Hypothalamus (tissue), 51 donors: Measurements from ENCODE around the gene ZBP1.

Experiments
- DNase-seq, 51 donors: peaks; one replicate each; lab custom pipeline; 2025; lab: John Stamatoyannopoulos, UW

ZBP1 gene

DNA sequence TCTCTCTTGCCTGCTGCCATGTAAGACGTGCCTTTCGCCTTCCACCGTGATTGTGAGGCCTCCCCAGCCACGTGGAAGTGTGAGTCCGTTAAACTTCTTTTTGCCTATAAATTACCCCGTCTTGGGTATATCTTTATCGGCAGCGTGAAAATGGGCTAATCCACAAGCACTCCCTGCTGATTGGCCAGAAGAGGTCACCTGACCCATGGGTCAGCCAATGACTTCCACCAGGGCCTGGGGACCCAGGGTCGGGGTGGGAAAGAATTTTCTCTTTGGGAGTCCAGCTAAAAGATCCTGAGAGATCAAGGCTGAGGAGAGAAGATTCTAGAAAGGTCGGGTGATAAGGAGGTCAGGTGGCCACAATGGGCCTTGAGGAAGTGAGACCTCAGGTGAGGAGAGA lies 17.1 kb downstream of the ZBP1 start:
- no peak for DNase-seq

DNA sequence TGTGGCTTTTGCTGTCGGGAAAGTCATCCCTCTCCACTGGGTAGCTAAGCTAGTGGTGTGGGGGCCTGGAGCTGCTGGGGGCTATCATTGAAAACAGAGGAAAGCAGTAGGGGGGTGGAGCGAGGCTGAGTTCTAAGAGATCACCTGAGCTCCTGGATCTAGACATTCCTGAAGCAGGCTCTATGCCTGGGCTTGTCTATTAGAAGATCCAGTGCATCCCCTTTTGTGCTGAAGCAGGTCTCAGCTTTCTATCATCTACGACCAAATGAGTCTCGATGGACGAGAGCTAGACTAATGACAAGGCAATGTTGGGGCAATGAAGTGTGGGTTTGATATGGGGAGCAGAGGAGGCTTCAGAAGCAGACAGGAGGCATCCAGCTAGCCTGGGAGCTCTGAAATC lies 18.5 kb downstream of the ZBP1 start:
- no peak for DNase-seq

DNA sequence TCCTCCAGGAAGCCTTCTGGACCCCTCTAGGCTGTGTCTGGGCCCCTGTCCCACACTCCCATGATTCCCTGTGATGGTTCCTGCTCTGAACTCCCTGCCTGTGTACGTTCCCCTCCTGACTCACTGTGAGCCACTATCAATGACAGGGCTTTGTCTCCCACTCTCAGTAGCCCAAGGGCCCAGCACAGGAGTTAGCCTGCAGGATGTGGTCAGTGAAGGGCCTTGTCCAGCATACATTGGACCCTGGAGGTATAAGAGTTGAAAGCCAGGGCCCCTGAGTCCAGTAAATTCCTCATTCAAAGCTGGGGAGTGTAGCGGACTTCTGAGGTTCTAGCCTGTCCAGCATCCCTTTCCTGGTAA lies 19.0 kb downstream of the ZBP1 start:
- no peak for DNase-seq

DNA sequence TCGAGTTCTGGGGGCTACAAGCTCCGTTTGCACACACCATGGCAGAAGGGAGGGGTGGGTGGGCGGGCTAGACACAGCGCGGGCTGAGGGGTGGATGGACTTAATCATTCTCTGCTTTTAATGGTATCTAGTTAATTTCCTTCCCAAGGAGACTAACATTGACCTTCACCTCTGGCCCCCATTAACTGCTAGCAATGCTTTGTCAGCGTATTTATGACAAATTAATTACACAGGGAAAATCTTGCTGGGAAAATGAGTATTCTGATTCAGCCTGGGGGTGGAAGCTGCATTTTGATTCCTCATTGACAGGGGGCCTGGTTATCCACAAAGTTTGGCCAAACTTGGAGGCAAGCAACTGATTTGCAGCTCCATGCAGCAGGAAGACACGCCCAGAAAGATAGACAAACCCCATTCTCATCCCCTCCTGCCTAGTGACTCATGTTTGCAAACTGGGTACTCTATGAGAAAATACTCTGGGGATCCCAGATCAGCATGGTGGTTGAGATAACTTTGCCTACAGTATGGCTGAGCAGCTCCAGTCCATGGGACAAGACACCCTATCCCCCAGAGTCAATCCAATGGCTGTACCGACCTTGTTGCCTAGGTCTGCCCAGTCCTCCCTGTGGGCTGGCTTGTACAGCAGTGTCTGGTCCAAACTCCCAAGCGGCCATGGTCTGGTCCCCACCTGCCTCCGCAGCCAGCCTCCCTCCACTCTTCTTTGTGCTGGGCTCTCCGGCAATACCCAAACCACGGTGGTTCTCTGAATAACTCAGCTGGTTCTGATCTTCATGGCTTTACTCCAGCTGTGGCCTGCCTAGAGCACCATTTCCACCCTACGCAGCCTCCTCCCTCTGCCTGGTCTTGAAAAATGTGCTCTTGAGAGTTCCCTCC lies 19.7 kb downstream of the ZBP1 start:
- DNase-seq: no peak

DNA sequence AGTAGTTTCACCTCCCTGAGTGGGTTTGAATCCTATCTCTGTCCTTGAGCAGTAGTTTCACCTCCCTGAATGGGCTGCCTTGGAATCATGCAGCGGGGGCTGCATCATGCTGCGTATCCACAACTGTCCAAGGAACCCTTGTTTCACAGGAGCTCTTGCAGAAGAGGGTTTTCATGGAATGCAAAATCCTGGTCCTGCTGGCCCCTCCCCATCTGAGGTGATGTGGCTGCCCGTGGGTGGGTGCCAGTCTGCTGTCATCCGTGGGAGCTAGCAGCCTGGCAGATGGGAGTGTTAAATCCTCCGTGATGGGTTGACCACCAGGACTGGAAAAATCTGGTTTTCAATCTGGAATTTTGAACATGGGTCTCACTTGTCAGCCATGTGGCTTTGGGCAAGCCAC lies 21.7 kb downstream of the ZBP1 start:
- peak in 1 of 51 donors; percentile 18 for DNase-seq

DNA sequence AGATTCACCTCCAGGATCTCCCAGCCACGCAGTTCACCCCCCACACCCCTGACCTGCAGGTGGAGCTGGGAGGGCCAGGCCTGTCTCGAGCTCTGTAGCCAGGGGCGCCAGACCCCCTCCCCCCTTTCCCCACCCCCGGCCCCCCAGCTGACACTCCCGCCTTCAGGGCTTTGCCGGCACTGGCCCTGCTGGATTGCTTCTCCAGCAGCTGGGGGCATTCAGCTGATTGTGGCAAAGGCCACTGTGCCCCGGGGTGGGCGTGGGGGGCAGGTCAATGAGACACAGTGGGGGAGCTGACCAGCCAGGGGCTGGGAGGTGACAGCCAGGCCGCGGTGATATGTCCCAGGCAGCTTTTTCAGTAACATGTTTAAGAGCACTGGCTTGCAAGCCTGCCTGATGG lies 22.2 kb downstream of the ZBP1 start:
- no peak for DNase-seq

DNA sequence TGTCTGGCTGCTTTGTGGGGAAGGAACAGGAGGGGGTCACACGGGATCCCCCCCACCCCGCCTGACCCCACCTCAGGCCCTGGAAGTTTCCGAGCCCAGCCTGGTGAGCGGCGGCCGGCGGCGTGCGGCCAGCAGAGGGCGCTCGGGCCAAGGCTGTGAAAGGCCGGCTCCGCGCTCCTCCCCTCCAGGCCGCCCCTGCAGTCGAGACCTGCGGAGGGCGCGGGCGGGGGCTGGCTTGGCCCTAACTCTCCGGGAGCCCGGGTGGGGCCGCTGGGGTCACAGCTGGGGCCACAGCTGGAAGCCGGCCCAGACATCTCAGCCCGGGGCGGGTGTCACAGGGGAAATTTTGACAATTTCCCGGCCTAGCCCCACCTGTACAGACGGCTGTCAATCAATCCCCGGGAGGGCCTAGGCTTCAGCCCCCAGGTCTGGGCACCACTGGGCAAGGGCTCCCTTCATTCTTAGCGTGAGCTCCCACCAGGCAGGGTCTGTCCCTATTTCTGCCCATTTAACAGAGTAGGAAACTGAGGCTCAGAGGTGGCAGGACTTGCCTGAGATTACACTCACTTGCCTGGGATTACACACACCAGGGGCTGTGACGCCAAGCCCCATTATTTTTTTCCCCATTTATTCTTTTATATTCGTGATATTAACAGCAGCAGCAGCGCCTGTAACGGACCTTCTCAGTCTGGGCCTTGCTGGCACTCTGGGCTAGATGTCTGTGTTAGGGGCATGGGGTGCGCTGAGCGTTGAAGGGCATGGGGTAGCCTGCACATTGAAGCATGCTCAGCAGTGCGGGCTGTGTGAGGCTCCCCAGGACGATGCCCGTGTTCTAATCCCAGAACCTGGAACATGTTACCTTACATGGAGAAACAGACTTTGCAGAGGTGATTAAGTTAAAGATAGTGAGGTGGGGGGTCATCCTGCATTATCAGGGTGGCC lies 23.0 kb downstream of the ZBP1 start:
- peak in 43 of 51 donors; percentile 9 to 79 (median 40) for DNase-seq

DNA sequence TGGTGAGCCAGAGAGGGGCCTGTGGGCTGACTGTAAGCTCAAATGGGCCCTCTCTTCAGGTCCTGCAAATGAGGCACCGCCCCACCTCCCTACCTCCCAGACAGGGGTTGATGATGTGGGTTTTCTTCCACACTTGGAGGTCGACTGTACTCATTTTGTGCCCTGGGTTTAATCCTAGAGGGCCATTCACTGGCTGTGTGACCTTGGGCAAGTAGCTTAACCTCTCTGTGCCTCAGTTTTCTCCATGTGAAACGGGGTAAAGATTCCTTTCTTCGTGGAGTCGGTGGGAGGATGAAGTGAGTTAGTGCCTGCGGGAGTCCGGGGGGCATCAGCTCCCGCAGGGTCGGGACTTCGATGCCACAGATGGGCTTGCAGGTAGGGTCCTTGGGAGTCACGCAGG lies 23.9 kb downstream of the ZBP1 start:
- DNase-seq: no peak

DNA sequence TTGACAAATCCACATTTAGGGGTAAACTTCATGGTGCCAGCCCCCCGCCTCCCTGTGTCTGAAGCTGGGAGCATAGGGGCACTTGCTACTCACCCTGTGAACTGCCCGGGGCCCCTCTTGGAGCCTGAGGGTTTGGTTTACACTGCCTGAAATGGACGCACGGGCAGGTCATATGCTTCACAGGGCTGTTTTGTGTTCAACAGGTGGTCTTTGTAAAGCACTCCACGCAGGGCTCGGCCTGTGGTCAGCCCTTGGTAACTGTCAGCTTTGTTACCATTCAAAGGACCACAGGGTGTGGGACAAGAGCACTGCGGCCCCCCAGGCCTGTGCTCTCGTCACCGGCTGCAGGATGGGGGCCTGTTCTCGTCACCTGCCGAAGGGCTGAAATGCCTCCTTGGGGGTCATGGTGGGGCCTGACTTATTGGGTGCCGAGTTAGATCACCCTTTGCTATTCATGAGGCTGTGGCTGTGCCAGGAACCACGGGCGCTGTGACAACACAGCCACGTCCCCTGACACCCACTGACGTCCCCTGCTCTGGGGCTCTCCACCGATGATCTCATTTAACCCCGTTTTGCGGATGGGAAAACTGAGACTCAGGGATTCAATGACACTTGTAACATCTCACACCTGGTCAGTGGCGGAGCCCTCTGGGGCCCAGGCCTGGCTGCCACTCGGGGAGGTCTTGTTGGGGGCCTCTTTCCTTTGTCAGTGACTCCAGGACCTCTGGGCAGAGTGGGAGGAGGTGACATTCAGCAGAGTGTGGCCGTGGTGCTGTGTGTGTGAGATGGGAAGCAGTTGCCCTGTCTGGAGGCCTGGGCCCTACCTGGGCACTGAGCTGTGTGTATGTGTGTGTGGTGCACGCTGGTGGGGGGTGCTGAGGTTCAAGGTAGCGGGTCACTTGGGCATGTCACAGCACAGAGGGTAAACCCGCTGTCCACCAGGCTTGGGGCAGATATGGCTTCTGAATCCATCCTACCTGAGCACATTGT lies 24.9 kb downstream of the ZBP1 start:
- DNase-seq: no peak

DNA sequence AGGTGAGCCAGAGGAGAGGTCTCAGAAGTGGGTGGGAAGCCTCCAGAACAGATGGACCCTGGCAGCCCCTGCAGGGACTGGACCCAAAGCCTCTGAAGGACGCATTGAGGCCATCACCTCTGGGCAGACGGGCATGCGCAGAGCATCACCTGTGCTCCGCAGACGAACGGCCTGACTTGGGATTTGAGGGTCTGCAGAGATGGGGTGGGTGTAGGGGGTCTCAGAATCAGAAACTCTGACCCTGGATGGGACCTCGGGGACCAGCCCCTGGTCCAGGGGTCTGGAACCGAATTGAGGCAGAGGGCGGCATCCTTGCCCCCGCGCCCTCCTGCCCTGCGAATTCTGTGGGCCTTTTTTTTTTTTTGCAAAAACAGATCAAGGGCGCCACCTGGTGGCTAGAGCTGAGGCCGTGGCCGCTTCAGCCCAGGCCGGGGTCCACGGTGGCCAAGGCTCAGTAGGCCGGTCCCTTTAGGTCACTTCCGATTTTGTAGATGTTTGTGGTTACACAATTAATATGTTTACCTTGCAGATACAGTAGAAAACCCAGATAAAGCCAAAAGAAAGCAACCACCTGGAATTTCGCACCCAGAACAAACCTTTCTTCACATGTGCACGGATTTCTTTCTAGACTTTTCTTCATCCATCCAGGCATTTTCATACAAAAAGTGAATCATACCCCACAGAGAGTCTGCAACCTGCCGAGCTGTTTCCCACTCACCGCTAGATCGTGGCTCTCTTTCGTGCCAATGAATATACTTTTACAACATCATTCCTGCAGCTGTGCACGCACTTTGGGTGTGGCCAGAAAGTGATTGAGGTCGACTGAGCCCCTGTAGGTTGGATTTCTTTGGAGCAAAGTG lies 25.9 kb downstream of the ZBP1 start:
- DNase-seq: peak in 17 of 51 donors; percentile 7 to 62 (median 23)

DNA sequence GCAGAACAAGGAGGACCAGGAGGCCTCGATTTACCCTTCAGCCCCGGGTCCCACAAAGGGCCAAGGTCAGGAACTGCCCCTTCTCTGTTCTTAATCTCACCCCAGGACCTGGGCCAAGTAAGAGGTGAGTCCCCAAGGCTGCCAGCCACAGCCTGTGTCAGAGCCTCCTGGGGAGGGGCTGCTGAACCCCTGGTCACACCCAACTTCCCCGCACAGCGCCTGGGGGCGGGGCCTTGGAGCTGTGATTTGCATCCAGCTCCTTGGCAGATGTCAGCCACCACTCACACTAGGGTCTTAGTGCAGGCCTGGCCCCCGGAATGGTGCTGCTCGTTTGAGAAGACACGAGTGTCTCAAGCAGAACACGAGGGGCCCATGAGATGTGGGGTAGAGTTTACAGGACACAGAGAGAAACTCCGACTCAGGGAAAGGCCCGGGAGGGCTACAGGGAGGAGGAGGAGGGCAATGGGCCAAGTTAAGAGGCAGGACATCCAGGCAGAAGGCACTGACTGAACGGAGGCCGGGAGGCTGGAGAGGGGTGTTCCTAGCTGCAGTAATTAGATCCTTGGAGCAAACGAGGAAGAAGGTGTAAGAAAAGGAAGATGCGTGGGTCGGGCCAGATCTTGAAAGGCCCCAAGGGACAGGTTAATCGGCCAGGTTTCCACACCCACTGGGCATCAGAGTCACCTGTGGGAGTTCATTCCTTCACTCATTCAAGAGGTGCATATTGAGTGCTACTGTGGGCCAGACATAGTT lies 26.9 kb downstream of the ZBP1 start:
- no peak for DNase-seq

DNA sequence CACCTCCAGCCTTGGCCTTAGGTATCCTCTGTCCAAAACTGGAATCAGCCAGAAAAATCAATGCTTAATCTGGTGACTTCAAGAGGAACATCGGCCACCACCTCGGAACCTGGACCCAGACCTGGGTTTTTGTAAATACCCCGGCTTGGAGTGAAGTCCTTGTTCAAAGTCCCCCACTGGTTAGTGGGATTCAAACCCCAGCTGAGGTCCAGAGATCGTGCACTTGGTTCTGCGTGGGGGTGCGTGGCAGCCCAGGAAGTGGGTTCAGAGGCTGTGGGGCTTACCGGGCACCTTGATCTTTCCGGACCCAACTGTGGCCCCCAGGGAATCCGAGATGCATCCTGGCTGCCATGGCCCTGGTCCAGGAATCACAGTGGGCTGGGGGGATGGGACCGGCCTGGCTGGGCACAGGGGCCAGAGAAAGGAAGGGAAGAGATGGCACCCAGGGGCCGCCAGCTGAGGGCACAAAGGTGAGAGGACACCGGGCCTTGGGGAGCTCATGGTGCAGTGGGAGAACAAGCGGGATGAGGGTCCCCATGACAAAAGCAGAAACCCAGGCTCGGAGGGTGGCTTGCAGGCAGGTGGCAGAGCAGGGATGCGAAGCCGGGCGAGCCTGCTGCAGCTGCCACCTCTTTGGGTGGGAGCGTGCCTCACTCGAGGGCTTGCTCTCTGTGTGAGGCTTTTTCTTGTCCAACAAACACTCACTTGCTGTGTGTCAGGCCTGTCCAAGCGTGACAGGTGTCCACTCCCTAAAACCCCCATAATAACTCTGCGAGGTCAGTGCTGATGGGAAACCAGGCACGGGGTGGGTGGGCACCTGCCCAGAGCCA lies 27.7 kb downstream of the ZBP1 start:
- DNase-seq: no peak

DNA sequence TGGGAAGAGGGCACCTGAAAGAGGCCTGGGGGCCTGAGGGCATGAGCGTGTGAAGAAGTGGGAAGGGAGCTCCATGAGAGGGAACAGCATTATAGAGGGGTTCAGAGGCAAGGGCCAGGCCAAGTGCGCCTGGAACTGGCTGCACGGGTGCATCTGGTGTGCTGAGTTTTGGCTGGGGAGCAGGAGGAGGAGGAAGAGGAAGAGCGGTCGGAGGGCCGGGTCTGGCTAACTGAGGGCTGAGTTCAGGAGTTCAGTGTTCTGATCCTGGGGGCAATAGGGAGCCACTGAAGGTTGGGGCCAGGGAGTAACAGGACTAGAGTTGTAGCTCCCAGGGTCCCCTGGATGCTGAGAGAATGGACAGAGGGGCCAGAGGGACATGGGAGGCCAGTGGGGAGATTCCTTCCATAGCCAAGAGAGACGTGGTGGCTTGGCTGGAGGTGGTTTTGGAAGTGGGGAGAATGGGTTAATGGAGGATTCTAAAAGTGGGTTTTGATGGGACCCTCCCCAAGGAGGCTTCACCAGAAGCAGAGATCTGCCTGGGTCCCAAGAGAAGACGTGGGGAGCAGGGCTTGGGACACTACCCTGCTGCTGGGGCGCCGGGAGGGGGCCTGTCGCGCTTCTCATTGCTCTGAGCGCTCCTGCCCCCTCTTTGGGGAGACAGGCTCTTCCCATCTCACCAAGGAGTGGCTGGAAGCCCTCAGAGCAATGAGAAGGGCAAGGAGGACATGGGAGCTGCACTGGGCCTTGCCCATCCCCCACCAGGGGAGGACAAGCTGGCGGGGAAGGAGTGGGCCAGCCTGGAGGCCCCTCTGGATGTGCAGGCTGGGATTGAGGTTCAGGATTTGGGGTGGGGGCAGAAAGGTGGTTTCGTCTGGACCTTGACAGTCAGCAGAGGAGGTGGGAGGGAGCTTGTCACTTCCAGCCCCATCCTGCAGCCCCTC lies 28.7 kb downstream of the ZBP1 start:
- DNase-seq: no peak

DNA sequence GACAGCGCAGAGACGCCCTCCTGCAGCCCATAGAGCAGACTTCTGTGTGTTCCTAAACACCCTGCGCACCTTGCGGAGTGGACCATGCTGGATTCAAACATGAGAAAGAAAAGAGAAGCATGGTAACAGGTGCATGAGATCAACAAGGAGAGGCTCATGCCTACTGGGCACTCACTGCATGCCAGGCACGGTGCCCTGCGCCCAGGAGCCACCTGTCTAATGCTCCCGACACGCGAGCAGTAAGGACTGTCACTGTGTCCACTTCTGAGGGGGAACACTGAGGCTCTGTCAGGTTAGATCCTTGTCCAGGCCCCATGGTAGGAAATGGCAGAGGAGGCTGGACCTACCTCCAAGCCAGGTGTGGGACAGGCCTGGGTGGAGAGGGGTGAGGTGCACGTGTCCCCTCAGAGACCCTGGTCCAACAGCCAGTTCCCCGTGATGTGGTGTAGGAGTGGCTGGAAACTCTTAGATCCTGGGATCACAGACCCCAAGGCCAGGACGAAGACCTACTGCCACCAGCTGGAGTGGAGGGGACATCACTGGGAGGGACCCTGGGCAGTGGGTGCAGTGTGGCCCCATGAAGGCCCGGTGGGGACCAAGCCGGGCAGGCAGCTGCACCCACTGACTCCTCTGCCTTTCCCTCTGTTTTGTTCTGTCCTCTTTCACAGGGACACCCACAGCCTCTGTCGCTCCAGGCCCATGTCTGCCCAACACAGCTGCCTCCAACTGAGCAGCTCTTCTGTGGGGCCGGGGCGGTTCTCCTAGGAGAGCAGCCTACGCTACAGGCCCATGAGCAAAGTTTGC lies 29.5 kb downstream of the ZBP1 start:
- no peak for DNase-seq

DNA sequence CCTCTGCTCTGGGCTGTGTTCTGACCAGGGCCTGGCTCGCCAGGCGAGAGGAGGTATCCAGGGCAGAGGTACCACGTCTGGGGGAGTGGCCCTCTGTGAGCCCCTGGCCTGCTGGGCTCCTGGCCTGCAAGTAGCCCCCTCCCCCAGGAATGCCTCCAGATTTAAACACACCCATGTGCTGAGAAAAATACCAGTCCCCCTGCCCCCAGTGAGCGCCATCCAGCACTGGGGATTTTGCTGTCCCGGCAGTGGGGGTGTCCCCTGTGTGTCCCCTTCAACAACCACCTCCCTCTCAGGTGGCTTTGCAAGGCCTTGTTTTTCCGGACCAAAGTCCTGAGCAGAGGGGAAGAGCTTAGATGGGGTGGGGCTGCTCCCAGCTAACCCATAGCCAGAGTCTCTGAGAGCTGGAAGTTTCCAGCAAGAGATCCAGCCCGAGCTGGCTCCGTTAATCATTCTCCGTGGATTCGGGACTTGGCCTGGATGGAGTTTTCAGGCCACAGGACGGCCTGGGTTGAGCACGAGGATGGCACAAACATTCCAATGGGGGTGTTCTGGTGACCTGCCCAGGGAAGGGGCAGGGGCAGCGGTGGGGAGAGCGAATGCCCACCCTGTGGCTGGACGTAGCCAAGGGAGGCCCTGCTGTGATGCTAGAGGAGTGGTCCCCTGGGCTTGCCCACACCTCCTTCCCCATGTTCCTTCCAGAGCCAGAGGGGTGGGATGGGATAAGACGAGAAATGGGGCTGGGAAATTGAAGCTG lies 30.3 kb downstream of the ZBP1 start:
- DNase-seq: no peak
